GM21515 (cell line): Measurements from ENCODE around the gene CFAP54.
A peak's percentile ranks its signal among the peaks of the same experiment; 100 is the strongest.
"Not testable (repeated sequence)": the region's sequence is repeated elsewhere in the genome, so short reads cannot be mapped to it uniquely, and the experiment has no call there.

ENCODE experiments used
- ATAC-seq: cut with Tn5 transposase; IDR thresholded peaks from one replicate; pipeline ENCODE4 v1.9.1; 2021; ENCODE audit not compliant: unreplicated experiment

The CFAP54 gene

DNA sequence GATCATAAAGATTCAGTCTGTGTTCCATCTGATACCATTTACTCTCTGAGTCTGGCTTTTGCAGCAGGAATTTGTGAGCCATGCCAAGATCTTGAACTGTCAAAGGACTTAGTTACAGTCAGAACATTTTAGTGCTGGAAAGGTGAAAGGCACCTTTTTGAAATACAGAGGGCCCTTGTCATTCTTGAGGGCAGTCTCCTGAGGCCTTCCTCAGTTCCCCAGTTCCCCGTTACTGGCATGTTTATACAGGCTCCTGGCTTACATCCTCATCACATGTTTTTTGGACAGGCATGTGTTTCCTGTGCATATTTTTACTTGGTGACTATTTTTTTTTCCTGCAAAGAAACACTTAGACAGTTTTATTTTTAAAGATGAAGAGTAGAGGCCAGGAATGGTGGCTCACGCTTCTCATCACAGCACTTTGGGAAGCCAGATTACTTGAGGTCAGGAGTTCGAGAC, 21.0 kb downstream of the CFAP54 start:
- ATAC-seq, result no peak

DNA sequence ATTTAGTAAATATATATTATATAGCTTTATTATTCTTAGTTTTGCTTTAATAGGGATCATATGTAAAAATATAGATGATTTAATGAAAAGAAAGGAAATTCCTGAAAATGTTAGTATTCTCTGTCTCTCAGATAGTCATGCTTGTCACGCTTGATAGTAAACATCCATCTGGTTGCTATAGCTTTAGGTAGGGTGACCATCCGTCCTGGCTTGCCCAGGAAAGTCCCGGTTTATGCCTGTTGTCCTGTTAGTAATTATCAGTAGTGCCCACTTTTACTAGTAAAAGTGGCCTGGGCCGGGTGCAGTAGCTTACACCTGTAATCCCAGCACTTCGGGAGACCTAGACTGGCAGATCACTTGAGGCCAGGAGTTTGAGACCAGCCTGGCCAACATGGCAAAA, 23.8 kb downstream of the CFAP54 start:
- no peak for ATAC-seq

DNA sequence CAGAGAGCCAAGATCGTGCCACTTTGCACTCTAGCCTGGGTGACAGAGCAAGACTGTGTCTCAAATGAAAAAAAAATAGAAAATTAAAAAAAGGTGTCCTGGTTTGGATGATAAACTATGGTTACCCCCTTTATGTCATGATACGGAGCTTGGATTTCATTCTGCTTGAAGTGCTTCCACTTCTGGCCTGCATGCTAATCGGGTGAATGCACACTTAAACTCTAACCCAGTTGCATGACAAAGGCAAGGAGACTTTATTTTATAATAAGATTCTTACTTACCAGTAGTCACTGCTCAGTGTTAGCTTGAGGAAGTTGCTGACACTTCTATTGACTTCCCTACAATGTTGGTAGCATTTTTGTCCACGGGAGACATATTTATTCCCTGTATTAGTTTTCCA, 24.3 kb downstream of the CFAP54 start:
- no peak for ATAC-seq

DNA sequence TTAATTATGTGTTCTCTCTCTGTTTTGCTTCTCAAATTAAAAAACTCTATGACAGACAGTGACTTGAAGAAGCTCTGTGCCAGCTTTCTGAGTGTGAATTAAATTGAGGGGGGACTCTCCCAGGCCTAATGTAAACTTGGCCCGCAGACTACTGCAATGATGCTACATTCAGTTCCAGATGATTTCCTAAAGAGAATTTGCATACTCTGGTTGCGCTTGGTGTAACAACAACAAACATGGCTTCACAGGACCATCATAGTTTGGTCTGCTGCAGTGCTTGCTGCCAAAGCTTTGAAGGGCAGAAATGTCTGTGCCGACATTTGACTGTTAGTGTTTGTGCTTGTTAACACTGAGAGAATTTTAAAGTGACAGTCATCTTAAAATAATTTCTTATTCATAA, 25.0 kb downstream of the CFAP54 start:
- peak; percentile 83 for ATAC-seq

DNA sequence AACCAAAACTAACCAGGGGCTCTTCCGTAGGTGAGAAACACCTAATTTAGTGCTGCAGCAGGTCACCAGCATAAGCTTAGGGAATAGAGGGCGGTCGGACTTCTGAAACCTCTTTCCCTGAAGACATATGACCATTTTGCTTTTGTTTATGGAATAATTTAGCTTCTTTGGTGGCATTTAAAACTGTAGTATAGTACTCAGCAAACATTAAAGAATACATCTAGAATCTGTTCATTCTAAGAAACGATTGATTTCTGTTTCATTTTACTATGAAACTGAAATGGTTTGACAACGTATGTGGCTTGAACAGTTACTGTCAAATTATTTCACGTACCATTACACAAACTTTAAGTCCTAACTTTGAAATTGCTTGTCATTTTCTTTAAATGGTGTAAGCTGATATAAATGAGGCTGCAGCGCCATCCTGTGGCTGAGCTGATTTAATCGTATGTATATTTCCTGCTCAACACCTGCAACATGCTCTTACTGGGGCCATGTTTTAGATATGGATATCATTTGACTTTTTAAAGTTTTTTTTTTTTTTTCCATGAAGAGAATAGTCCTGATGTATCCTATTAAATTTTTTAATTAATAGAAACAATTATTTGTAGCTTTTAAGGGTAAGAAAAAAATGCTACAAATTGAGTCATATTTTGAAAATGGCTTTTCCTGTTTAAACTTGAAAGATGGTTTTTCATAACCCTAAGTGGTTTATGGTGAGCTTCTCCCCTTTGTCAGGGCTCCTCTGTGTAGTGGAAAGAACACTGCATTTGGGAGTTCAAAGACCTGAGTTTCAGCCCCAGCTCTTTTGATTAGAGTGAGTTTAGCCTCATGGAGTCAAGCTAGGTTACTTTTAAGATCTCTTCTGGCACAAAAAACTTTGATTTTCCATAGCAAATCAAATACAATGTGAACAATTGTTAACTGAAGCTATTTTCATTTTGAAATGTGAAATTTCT, 27.4 kb downstream of the CFAP54 start:
- peak; percentile 70 for ATAC-seq

DNA sequence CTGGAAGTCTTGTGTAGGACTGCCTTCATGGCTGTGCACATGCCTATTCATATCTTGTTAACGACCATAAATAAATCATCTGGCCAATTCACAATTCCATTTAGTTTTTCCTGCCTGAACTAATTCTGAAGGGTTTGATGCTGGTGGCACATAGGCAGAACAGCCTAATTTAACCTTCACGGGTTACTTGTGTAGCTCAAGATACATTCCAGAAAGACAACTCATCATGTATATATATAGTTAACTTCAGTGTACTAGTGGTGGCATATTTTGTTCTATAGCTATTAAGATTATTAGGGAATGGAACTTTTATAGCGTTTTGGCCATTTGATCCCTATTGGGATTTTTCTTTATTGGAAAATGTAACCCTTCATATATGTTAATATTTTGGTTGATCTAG, 31.4 kb downstream of the CFAP54 start:
- ATAC-seq, result no peak

DNA sequence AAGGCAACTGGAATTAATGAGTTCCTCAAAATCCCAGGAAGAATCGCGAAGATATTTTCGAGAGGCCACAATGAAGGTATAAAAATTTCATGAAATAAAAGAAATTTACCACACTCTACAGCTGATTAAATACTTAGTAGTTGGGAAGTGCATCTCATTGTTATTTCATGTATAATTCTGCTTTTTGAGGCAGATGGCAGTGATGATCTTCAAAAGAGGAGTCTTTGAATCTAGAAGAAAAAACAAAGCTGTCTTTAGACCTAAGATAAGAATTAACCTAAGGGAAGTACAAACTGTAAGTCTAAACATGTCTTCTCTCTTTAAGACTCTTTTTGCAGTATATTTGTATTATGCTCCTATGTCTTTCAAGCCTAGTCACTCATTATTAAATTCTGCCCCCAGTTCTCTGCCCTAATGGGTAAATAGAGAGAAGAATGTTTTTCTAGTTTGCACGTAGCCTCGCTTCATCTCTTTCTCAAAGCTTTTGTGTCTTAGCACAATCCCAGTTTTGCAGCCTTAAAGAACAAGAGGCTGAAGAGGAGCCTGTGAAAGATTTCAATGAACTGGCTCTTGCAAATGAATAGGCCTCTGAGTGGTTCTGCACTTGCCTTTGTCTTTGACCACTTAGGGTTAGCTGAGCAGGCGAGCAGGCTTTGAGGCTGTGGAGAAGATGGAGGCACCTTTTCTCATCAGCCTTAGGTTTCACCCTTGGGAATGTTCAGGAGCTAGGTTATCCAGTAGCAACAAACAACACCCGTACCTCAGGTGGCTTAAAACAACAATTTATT, 32.7 kb downstream of the CFAP54 start:
- no peak for ATAC-seq

DNA sequence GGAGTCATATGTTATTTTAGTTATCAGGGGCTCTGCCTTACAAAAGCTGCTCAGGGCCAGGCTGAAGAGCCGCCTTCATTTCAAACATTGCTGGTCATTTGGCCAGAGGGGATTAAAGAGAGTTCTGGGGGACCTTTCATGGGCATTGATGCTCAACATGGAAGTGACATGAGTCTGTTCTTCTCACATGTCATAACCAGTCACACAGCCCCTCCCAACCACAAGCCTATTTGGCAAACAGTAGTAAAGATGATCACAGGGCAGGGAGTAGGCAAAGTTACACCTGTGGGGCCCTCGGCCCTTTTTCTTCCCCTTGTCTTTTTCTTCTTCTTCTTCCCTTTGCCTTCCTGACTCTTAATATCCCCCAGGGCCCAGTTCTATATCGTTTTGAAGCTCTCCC, 33.3 kb downstream of the CFAP54 start:
- no peak for ATAC-seq

DNA sequence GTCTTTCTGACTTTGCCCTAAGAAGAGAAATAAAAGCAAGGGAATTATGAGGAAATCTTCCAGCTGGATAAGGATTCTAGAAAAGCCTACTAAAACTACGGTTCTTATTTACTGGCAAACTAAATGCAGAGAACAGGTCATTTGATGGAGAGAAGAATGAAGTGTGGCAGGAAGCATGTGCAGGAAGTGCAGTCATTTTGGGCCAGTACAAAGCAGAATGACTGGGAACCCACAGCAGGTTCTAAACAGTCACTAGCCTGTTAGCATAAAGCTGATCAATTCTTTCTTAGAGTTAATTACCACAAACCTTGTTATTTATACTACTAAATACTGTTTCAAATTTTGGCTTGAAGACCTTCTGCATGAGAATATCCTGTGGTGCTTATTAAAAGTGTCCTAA, 36.7 kb downstream of the CFAP54 start:
- no peak for ATAC-seq

DNA sequence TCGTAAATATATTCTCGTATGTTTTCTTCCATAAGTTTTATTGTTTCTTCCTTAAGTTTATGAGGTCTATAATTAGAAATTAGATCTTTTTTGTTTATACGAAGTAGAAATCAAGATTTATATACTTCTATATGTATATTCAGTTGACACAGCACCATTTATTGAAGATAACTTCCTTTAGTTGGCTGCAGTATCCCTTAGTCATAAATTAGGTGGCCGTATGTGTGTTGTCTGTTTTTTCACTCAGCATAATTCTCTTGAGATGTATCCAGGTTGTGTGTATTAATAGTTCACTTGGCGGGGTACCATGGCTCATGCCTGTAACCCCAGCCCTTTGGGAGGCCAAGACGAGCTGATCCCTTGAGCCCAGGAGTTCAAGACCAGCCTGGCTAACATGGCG, 40.5 kb downstream of the CFAP54 start:
- no peak for ATAC-seq

DNA sequence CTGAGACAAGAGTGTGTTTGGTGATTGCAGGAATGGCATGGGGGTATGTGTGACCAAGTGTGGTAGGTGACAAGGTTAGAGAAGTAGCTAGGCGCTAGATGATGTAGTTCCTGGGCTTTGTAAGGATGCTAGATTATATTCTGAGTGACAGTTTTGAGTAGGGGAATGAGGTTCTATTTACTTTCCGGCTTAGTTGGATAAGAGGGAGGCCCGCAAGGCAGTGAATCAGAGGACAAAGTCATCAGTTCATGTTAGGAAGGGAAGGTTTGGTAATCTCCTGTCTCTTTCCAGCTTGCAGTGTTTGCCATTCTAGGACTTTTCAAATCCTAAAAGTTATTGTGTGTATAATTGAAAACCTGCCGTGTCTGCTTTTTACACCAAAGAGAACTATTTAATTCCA, 45.0 kb downstream of the CFAP54 start:
- no peak for ATAC-seq

DNA sequence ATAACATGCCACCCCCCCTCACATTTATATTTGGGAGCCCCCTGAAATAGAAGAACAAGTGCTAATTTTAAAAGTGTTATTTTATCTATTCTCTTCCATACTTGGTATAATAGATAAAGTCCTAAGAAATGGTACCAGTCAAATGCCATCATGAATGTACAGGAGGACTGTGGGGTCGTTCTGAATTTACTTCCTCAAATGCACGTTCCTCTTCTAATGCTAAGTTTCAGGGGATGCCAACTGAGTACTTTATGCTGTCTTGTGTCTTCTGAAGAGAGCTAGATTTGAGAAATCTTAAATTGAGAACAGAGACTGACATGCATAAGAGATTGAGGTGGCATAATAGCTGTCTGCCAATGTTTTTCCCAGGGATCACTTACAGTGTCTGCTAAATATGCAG, 59.0 kb downstream of the CFAP54 start:
- ATAC-seq, result no peak

DNA sequence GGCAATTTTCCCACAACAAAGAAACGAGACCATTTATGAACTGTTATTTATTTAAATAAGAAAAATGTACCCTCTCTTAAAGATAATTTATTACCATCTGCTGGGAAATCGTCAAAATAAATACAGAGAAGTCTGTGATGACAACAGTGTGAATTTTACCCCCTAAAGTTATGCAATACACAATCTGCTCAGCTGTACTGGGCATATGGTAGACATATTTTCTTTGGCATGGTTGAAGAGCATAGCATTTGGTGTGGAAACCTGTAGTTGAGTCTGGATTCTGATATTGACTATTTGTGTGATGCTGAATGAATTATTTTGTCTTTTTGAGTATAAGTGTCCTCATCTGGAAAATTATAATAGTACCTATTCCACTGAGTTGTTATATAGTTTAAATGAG, 60.0 kb downstream of the CFAP54 start:
- ATAC-seq, result no peak

DNA sequence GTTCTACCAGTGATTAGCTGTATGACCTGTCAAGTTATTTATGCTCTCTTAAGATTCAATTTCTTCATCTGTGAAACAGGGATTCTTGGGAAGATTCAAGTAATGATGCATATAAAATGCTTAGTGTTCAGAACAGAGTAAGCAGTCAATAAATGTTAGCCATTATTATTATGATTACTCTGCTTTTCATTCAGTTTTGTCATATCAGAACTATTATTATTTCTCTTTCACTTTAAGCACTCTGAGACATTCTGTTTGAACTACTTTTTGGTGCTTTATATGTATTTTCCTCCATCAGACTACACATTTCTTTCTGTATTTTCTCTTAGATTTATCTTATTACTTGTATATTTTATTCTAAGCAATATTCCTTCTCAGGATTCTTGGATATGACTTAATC, 81.2 kb downstream of the CFAP54 start:
- peak; percentile 23 for ATAC-seq

DNA sequence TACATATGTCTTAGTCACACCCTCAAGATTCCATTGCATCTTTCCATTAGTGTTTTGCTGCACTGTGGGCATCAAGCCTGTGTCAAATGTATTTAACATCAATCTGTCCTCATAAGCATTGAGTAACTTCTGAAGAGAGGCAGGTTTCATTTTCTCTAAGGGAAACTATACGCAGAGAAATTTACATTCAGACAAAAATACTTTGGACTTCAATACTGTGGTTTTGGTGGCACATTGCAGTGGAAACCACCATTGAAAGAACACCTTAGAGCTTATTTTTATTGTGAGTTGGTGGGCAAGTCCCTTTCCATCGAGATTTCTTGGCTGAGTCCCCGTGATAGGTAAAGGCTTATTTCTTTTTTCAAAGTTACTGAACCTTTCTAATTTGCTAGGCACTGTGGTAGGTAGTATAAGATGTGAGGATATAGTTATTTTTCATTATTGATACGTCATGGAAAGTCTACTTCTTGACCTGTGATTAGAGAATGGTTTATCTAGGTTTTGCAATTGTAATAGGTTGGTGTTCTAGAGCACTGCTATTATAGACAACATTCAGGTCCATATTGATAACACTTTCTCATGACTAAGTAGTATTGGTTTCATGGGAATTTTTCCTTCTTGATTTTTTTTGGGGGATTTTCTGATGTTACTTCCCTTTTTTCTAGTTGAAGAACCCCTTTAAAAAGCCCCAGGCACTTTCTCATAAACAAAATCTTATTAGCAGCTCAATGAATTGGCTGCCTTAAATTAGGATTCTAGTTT, 81.9 kb downstream of the CFAP54 start:
- peak; percentile 89 for ATAC-seq

DNA sequence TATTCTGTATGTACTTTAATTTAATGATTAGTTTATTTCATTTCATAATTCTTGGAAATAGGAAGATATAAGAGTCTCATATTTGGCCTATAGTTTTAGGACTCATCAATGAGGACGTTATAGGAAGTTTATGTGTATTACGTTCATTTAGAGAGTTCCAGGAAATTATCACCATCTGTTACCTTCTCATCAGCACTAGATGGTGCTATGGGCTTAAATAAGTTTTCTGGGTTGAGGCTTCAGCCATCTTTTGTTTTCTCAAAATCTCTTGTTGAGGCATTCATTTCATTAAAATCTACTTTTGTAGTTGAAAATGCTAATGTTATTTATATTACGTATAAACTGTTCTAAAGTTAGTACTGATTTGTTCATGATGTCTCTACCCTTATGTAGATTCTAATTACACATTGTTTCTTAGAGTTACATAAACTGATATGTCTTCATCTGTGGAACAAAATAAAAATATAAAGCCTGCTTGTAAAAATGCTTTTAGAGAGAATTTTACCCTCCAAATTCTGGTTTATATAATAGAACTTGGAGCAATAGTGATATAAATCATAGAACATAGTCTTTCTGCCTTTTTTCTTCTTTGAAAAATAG, 89.2 kb downstream of the CFAP54 start:
- ATAC-seq, result peak; percentile 88

DNA sequence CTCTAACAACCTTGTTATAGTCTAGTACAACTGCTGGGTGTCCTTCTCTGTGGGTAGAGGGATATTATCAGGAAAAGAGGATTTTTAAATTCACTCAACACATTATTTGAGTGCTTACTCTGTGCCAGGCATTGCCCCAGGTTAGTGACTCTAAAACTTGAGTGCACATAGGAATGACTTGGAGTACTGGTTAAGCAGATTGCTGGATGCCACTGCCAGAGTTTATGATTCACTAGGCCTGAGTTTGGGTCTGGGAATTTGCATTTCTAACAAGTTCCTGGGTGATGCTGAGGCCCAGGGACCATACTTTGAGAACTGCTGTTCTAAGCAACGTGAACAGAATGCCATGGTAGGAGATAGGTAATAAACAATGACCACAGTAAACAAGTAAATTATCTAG, 96.6 kb downstream of the CFAP54 start:
- ATAC-seq, result no peak

DNA sequence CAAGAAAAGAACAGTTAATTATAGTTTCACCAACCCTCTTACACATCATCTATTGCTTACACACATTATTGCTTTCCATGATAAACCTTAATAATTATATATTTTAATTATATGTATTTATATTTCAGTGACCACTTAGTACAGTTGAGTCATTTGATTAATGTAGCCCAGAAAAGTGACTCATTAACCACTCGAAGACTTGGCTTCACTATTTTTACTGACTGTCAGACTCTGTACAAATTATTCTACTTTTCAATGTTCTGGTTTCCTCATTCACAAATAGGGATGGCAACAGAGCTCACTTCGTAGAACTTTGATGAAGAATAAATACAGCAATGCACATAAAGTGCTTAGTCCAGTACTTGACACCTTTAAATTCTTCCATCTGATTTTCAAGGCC, 98.3 kb downstream of the CFAP54 start:
- ATAC-seq, result no peak

DNA sequence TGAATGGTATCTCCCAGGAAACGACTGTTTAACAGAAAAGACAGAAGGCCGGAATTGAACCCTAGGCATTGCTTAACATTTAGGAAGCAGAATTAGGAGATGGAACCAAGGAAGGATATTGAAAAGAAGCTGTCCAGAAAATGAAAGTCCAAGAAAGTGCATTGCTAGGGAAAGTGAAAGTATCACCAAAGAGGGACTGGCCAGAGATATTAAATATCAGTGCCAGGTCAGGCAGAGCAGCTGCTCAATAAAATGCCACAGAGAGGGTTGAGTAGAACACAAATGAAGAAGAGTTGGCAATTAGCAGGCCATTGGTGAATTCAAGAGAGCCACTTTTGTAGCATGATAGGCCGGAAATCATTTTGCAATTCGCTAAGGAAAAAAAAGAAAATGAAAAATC, 101.6 kb downstream of the CFAP54 start:
- ATAC-seq, result no peak

DNA sequence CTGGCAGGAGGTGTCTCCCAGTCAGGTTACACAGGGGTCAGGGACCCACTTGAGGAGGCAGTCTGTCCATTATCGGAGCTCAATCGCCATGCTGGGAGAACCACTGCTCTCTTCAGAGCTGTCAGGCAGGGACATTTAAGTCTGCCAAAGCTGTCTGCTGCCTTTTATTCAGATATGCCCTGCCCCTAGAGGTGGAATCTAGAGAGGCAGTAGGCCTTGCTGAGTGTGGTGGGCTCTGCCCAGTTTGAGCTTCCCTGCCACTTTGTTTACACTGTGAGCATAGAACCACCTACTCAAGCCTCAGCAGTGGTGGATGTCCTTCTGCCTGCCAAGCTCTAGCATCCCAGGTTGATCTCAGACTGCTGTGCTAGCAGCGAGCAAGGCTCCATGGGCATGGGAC, 115.0 kb downstream of the CFAP54 start:
- ATAC-seq, result not testable (repeated sequence)

DNA sequence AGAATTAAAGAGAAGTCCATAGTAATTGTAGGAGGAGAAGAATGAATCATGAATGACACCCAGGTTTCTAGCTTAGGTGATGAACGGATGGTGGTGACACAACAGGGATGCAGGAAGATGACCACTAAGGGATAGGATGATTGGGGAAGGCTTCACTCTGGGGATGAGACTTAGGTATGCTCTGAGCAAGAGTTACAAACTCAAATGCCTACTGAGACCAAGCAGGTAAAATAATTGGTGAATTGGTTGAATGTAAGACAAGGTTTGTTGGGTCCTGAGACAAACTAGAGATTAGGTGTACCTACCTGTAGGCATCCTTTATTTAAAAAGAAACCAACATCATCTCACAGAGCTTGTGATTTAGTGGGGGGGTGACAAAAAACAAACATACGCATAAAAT, 116.3 kb downstream of the CFAP54 start:
- no peak for ATAC-seq
